ENCODE measurements around the gene NRGN.

GRCh38 chr11:124747406-124748099 is 7.8 kb downstream of the NRGN start:
- TF ChIP-seq POLR2AphosphoS5 (IDR thresholded peaks at IDR 0.05; ENCODE audit: low read depth, low read length) (no peak), REST (IDR thresholded peaks at IDR 0.05; ENCODE audit: insufficient read depth in 1 of 2, low read depth in 2 of 2, low read length in 2 of 2) (no peak), TAF1 (IDR thresholded peaks at IDR 0.05; ENCODE audit: borderline replicate concordance, insufficient read depth, low read length) (no peak)
